Transverse colon (tissue), 4 donors: ENCODE results near the gene SFXN2.

ENCODE experiments used
- CTCF ChIP-seq, 5 experiments: fragments of 200-600 bp in 3 of 5; fragments of 450-650 bp in 2 of 5; sonication (generic) in 3 of 5; IDR thresholded peaks; 1 replicate in 2 of 5; 2 replicates in 3 of 5; pipeline ENCODE4 v1.5.1; 2016 to 2017; ENCODE audit warnings: antibody characterized with exemption in 5 of 5, inconsistent platforms in 3 of 5, mild to moderate bottlenecking in 2 of 5, moderate library complexity in 1 of 5
- POLR2AphosphoS5 ChIP-seq, 3 donors: sonication (generic); formaldehyde crosslinking; IDR thresholded peaks; one replicate each; pipeline ENCODE4 v1.6.1; 2016; ENCODE audit warnings: antibody characterized with exemption in 3 of 3

- TF ChIP-seq CTCF (IDR thresholded peaks at IDR 0.05) (no peak), POLR2AphosphoS5 (IDR thresholded peaks at IDR 0.05) (no peak)
These were observed 55.1 kb downstream of the SFXN2 start for GRCh38 chr10:102769375-102770107.
